RWPE1 (cell line): ENCODE measurements around the gene TMEM91.

Experiments used
- CTCF ChIA-PET: fragments of 350-600 bp; sonication (Branson Sonifier 250); formaldehyde crosslinking; extraction: SDS; loops from one replicate; lab custom pipeline; 2021; lab: Yijun Ruan, JAX
- POLR2A ChIA-PET: fragments of 400-600 bp; formaldehyde crosslinking; extraction: SDS; loops from one replicate; lab custom pipeline; 2020; ENCODE audit warnings: antibody characterized with exemption; ENCODE audit not compliant: low non-redundant PET; lab: Yijun Ruan, JAX
- DNase-seq: peaks from one replicate; pipeline ENCODE4 v3.0.0; 2012; ENCODE audit warnings: low spot score
- H3K27ac ChIP-seq: fragments of 450-650 bp; 2 replicates; pipeline ENCODE4 v1.5.1; 2017
- TF ChIP-seq, protein P1 (sequence below): fragments of 450-650 bp; conservative IDR thresholded peaks from 2 replicates; pipeline ENCODE4 v1.5.1; 2017; ENCODE audit warnings: low read depth, mild to moderate bottlenecking

TMEM91 gene

DNA sequence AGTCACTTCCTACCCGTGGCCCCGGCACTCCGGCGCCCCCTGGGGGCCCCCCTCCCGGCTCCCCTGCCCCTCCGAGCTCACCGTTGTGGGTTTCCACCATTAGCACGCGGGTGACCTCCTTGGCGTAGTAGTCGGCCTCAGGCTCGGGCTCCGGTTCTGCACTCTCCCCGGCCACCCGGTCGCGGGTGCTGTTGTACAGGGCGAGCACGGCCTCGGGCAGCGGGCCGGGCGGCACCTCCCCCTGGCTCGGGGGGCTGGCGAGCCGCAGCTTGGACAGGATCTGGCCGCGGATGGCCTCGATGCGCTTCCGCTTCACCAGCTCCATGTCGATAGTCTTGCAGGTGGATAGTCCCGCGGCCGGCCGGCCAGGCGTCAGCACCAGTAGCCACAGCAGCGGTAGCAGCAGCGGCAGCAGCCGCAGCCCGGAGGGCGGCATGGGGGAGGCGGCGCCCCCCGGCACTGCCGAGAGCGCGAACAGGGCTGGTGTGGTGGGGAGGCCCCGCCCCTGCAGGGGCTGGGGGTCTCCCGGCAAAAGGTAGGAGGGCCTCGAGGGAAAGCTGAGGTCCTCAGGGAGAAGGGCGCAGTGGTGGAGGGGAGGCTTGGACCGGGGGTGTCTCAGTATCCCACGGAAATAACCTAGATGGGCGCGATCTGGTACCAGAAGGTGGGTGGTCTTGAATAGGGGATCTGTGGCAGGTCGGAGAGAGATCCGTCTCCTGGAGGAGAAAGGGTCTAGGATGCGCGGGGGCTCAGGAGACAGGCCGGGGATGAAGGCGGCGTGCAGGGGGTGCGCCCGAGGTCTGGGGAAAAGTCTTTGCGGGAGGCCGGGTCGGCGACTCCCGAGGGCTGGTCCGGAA, 23.5 kb upstream of the TMEM91 start:
- H3K27ac ChIP-seq = peak overlapping the region; percentile 84
- POLR2A ChIA-PET = interaction anchor here (1.6 kb wide), 1 partner anchor 11 kb away, joined by 9 read pairs; the partner anchor contains the start of gene B9D2
- CTCF ChIA-PET = interaction anchor here (1.8 to 2.3 kb wide), 2 partner anchors 44 to 149 kb away, joined by 6 to 10 read pairs; partner anchors contain the start of gene CCDC97
- peak; percentile 72 for DNase-seq
- TF ChIP-seq, protein P1, sequence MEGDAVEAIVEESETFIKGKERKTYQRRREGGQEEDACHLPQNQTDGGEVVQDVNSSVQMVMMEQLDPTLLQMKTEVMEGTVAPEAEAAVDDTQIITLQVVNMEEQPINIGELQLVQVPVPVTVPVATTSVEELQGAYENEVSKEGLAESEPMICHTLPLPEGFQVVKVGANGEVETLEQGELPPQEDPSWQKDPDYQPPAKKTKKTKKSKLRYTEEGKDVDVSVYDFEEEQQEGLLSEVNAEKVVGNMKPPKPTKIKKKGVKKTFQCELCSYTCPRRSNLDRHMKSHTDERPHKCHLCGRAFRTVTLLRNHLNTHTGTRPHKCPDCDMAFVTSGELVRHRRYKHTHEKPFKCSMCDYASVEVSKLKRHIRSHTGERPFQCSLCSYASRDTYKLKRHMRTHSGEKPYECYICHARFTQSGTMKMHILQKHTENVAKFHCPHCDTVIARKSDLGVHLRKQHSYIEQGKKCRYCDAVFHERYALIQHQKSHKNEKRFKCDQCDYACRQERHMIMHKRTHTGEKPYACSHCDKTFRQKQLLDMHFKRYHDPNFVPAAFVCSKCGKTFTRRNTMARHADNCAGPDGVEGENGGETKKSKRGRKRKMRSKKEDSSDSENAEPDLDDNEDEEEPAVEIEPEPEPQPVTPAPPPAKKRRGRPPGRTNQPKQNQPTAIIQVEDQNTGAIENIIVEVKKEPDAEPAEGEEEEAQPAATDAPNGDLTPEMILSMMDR = peak; percentile 80

DNA sequence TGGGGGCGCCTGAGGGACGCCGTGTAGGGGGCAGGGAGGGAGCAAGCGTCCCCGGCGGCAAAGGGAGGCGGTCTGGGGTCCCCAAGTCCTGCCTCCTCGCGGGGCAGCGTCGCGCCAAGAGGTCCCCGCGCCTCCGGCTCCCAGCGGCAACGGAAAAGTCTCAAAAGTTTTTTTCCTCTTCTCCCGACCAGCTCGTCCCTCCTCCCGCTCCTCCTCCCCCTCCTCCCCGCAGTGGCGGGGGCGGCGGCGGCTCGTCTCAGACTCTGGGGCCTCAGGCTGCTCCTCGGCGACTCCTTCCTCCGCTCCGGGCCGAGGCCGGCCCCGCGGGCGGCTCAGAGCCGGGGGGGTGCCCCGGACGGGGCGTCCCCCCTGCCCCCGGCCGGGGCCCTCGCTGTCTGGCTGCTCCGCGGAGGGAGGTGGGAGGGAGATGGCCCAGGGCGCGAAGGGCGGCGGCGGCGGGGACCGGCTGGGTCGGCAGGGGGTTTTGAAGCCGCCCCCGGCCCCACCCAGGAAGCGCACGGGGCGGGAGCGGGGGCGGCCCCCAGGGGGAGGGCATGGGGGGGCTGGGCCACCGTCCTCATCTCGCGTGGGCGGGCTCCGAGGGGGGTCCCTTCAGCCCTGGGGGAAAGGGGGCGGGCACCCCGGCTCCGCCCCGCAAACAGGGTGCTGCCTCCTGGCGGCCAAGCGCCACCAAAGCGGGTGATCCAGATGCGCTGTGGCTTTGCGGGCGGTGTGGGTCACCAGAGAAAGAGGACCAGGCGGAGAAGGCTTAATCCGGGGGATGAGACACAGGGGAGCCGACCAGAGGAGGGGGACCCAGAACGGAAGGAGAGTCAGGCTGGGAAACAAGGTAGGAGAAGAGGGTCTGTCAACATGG, 22.6 kb upstream of the TMEM91 start, which contains the start of gene TGFB1:
Gene TGFB1, minus strand, starts transcription at position 457 of the 877 bp plus-strand sequence. CDS start 878 bp downstream, outside the sequence.
- H3K27ac ChIP-seq = peak within 1 kb of the TSS; percentile 84
- POLR2A ChIA-PET = no interaction called here

DNA sequence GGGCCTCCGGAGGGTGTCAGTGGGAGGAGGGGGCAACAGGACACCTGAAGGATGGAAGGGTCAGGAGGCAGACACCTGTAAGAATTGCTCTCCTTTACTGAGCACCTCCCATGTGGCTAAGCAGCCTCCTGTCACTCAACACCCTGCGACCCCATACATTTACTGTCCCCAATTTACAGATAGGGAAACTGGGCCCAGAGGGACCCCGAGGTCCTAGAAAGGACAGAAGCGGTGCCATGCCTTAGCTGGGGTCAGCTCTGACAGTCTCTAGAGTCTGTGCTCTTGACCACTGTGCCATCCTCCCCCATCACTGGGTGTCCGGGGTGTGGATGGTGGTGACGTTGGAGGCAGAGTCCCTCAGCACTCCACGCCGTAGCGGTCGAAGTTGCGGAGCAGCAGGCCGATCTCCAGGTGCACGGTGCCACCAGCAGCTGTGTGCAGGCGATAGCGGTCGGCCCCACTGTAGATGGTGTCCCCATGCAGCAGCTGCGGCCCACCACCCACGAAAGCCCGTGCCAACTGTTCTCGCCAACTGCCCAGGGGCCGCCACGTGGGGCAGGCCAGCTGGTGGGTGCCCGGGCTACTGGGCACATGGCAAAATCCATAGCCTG, 21.9 kb upstream of the TMEM91 start:
- H3K27ac ChIP-seq = peak overlapping the region; percentile 84
- ChIA-PET CTCF (interaction anchor here (0.6 to 1.5 kb wide), 3 partner anchors 26 to 196 kb away, joined by 3 to 5 read pairs (median 4); no protein-coding TSS in a partner anchor), POLR2A (interaction anchor here (1.4 kb wide), 1 partner anchor 10 kb away, joined by 4 read pairs; no protein-coding TSS in a partner anchor)
- DNase-seq = no peak
- TF ChIP-seq, protein P1 = peak; percentile 58

More for the DNA sequence above, 22.6 kb upstream of the TMEM91 start, which contains the start of gene TGFB1:
- TF ChIP-seq, protein P1 = peak; percentile 88
- peak; percentile 88 for DNase-seq
- CTCF ChIA-PET = interaction anchor here (2.3 kb wide), 1 partner anchor 150 kb away, joined by 6 read pairs; no protein-coding TSS in a partner anchor

DNA sequence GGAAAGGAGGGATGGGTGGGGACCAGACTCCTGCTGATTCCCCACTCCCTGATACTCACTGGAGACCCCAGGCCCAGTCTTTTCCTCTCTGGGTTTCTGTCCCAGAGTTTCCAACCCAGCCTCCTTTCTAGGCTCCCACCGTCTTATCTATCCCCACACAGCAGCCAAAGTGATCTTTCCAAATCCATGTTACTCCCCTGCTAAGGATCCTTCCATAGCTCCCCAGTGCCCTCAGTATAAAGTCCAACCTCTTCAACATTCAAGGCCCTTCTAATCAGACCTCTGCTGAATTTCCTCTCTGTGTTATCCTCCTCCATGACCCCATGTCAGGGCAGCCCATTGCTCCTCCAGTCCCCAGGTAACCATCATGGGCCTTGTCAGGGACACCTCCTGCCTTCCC, 21.3 kb upstream of the TMEM91 start:
- POLR2A ChIA-PET = interaction anchor here (1.4 kb wide), 1 partner anchor 9 kb away, joined by 4 read pairs; no protein-coding TSS in a partner anchor
- TF ChIP-seq, protein P1 = no peak
- CTCF ChIA-PET = interaction anchor here (0.6 to 1.5 kb wide), 5 partner anchors 12 to 197 kb away, joined by 3 to 5 read pairs (median 3); partner anchors contain the start of gene DMAC2
- no peak for DNase-seq
- peak overlapping the region; percentile 84 for H3K27ac ChIP-seq

DNA sequence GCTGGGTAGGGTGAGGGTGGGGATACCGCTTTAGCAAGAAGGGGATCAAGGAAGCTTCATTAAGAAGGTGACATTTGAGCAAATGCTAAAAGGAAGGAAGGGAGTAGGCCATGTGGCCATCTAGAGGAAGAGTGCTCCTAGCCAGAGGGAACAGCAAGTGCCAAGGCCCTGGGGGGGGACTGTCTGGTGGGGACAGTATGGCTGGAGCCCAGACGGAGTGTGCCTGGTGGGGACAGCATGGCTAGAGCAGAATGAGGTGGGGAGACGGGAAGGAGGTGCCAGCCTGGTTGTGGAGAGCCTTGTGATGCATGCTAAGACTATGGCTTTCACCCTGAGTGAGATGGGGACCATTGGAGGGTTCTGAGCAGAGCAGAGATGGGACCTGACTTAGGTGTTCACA, 20.5 kb upstream of the TMEM91 start:
- ChIA-PET CTCF (interaction anchor here (0.6 to 1.5 kb wide), 4 partner anchors 10 to 84 kb away, joined by 3 to 5 read pairs (median 4); partner anchors contain the start of gene DMAC2), POLR2A (interaction anchor here (0.5 to 1.4 kb wide), 2 partner anchors 9 to 364 kb away, joined by 3 to 4 read pairs; no protein-coding TSS in a partner anchor)
- no peak for DNase-seq
- TF ChIP-seq, protein P1 = no peak
- peak overlapping the region; percentile 84 for H3K27ac ChIP-seq
